ENCODE data around the gene CLEC18C.
"Not testable (repeated sequence)": the region's sequence is repeated elsewhere in the genome, so short reads cannot be mapped to it uniquely, and the experiment has no call there.

Gene CLEC18C

DNA sequence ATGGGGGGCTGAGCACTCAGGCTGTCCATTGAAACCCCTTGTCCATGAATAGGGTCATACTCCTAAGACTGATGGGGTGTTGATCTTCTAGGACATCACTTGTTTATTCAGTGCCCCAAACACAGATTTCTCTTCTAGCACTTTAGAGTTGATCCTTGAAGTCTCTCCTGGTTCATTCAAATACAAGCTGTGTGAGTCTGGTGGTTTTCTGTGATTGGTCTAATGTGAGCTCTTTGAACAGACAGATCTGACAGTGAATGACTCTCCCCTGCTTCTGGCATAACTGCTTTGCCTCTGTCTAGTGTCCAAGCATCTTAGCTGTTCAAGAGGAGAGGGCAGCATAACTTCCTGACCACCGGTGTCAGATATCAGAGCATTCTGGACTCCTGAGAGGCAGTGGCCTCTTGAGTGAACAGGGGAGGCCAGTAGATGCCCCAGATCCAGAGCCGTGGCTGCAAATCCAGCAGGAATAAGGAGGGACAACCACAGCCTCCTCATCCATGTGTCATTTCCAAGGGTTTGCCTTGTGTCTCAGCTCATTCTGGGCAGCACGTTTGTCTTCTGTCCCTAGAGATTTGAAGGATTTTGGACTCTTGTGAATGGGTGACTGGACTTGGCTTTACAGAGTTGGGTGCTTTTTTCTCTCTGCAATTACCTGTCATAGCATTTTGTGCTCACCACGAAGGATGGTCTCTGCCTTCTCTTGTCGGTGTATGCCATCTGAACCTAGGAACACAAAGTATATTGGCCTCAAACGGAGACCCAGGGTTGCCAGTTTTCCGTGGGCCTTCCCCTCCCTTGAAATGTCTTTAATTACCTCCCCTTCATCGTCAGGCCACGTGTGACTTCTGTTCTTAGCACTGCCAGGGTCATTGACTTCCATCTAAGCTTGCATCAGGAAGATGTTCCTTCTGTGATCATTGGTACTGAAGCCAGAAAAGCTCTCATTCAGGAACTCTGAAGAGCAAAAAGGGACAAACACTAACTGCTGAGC, 13.9 kb upstream of the CLEC18C start:
- DNase-seq = no peak

DNA sequence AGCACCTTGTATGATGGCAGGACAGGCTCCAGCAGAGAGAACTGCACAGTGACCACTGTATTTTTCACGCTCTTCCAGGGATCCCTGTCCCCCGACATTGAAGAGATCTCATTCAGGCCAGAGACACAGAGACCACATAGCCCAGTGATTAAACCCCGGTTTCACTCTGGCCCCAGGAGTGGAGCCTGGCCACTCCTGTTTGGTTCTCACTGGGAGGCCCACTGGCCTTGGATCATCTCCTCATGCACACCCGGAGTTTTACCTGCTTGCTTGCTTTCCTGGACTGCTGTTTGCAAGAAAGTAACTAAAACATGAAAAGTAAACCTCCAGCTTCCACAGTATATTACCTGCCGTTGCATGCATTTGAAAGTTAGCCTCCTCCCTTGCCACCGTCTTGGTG, 13.2 kb upstream of the CLEC18C start:
- no peak for DNase-seq

- DNase-seq = no peak
These were observed 12.8 kb upstream of the CLEC18C start for GRCh38 chr16:70160821-70161220.

GRCh38 chr16:70161350-70161749, 12.2 kb upstream of the CLEC18C start:
- DNase-seq = no peak

GRCh38 chr16:70162041-70162451, 11.5 kb upstream of the CLEC18C start:
- DNase-seq = no peak

GRCh38 chr16:70163596-70163995, 10.0 kb upstream of the CLEC18C start:
- DNase-seq = no peak

DNA sequence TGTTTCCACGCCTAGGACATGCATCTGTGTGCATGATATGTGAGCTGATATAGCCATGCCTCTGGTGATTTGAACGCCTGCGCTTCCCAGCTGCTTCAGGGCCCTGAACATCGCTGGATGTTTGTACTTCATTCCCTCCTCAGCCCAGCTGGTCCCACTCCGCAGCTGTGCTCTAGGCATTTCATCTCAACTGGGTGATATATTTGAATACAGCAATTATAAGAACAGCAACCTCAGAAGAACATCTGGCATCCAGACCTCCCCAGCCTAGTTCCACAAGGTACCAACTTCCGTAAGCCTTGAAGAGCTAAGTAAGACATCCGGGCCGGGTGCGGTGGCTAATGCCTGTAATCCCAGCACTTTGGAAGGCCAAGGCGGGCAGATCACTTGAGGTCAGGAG, 6.9 kb upstream of the CLEC18C start:
- not testable (repeated sequence) for DNase-seq

DNA sequence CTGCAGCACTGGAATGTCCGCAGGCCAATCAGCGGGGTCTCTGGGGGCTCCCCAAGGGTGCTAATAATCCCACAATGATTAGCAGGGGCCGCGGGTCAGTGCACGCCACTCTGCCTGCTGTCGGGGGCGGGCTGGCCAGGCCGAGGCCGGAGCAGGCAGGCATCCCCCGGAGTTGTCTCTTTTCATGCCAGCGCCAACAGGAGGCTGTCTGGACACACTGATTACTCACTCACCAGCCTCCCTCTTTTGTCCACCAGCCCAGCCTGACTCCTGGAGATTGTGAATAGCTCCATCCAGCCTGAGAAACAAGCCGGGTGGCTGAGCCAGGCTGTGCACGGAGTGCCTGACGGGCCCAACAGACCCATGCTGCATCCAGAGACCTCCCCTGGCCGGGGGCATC, 329 bp downstream of the CLEC18C start:
- not testable (repeated sequence) for DNase-seq

DNA sequence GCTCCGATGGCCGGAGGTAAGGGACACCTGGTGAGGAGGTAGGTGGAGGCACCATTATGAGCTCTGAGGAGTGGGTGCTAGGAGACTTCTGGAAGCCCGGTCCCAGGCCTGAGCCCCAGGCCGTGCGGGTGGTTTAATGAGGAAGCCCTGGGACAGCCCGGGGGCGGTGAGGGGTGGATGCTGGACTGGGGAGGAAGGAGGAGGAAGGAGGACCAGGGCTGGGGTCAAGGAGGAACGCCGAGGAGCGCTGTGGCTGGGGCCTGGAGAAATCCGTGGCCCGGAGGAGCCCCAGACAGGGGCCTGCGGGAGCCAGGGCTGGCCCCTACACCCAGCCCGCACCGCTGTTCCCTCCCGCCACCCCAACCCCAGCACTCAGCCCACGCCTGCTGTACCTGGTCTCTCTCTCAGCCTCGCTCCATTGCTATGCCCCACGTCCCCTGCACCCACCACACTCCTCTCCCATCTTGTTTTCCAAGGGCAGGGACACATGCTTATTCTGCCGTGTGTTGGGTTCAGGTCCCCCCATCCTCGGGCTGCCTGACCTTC, 873 bp downstream of the CLEC18C start:
- DNase-seq = not testable (repeated sequence)

GRCh38 chr16:70187858-70188607, 14.4 kb downstream of the CLEC18C start:
- DNase-seq = not testable (repeated sequence)

DNA sequence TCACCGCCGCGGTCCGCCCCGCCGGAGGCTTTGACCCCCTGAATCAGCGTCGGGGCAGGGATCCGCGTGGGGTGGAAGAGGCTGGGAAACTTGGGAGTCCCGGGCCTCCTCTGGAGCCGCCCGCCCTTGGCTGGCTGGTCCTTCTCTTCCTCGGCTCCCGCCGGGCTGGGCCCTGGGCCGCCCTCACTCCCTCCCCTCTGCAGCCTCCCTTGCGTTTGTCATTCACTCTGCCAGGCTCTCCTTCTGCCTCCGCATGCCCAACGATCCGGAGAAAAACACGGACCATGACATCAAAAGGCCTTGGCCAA, 15.0 kb downstream of the CLEC18C start:
- not testable (repeated sequence) for DNase-seq

DNA sequence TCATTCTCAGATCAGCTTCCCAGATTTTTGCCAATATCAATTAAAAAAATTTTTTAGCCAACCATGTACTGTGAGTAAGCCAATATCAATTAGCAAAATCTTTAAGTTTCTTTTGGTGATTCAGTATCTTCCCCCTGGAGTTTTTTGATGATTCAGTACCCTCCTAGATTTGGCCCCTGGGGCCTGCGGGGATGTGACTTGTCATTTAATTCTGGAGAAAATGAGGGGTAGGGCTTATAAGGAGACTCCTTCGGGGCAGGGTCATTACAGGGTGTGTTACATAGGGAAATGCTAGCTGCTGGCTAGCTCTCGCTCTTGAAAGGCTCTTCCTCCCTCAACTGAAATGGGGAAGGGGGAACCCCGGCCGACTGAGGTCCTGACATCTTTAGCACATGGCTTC, 17.0 kb downstream of the CLEC18C start:
- not testable (repeated sequence) for DNase-seq

DNA sequence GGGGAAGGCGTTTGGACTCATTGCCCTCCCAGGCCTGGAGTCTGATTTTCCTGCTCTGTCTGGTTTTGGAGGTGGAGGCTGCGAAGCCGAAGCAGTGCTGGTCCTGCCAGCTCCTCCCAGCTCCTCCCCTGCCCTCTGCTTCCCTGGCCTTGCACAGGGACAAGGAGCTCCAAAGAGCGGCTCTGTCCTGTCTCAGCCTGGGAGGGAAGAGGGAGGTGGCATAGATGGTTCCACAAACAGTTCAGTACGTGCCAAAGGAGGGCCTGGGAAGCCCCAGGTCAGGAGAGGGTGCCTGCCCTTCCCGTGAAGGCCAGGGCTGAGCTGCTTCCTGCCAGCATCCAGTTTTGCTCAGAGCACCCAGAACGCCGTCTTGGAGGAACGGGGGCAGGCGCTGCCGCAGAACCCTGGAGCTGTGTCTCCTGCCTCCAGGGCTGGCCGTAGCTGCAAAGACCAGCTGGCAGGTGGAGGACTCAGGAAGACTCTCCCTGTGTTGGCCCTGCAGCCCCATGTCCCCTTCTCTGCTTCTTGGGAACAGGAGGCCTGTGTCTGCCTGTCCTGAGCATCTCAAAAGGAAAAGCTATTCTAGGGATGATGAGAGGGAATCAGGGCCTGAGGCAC, 23.2 kb downstream of the CLEC18C start:
- DNase-seq = not testable (repeated sequence)

DNA sequence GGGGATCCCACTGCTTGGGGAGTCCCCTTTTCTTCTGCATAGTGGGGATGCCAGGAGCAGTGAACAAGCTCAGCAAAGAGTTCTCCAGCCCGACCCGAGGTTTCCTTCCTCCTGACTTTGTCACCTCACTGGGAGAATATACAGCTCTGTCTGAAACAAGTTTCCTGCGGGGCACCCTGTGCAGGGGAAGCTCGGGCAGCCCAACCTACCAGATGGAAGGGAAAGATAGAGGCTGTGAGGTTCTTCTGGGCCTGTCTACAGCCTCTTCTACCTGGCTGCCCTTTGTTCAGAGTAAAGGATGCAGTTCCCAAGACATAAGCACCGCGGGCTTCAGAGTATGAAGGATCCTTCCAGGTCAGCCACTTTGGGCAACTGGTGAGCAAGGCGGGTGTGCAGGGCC, 24.0 kb downstream of the CLEC18C start:
- not testable (repeated sequence) for DNase-seq

DNA sequence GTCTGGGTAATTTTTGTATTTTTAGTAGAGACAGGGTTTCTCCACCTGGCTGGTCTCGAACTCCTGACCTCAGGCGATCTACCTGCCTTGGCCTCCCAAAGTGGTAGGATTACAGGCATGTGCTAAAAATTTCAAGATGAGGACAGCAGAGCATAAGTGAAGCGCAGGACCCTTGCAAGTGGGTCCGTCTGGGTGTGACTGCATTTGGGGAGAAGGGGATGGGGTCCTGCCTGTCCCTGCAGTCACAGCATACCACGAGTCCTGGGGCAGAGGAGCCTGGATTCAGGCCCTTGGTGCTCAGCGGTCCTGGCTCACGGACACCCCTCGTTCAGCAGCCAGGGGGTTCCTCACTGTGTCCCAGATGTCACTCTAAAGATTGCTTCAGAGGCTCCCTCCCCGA, 24.6 kb downstream of the CLEC18C start:
- not testable (repeated sequence) for DNase-seq

DNA sequence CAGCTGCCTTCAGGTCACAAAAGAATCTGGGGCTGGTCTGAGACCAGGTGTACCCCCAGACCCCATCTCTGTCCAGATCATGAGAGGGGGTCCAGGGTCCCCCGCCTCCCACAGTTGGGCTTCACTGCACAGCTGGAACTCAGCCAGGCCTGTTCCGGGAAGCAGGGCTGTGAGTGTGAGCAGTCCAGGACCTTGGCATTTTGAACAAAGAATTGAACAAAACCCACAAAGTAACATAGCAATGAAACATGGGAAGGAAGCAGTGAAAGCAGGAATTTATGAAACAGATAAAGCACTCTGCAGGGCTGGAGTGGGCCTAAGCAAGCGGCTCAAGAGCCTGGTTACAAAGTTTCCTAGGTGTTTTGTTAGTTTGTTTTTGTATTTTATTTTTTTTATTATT, 25.1 kb downstream of the CLEC18C start:
- not testable (repeated sequence) for DNase-seq

GRCh38 chr16:70199170-70199569, 25.6 kb downstream of the CLEC18C start:
- not testable (repeated sequence) for DNase-seq

GRCh38 chr16:70200063-70200462, 26.5 kb downstream of the CLEC18C start:
- DNase-seq = not testable (repeated sequence)

GRCh38 chr16:70203508-70203907, 29.9 kb downstream of the CLEC18C start:
- DNase-seq = not testable (repeated sequence)

- DNase-seq = not testable (repeated sequence)
These were observed 30.4 kb downstream of the CLEC18C start for GRCh38 chr16:70204010-70204409.

- DNase-seq = not testable (repeated sequence)
These were observed 31.2 kb downstream of the CLEC18C start for GRCh38 chr16:70204668-70205405.

- DNase-seq = not testable (repeated sequence)
These were observed 32.8 kb downstream of the CLEC18C start for GRCh38 chr16:70206382-70206781.

All from activated CD4-positive, alpha-beta T cell treated with anti-CD3 and anti-CD28 coated beads, Interleukin-10, Interleukin-2, amounts not matched to agents 100 ng/mL and 50 ng/mL, durations not matched to agents 16 hours and 8 hours (primary cell).